ENCODE data around the gene SNX3. TPM values are rescaled to one million over a fixed set of nuclear protein-coding genes. Genes with fewer than 3 reads are reported as not detected.

Gene SNX3
- total RNA-seq, 1 experiment from 2014 or later: 110 TPM

DNA sequence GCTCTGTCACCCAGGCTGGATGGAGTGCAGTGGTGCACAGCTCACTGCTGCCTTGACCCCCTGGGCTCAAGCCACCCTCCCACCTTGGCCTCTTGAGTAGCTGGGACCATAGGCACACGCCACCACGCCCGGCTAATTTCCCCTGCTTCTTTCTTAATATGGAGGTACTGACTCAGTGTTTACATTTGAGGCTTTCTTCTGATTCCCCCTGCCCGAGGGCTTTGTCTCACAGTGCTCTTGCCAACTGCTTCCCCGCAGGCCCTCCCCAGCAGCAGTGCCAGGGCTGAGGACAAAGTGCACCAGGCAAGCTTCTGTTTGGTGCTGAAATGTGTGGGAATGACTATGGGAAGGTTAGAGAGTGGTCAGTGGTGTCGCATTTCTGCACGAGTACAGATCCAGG is 60.2 kb downstream of the SNX3 start:
- H3K4me3 ChIP-seq (ENCODE audit: low read length): no peak overlapping the region
- 0 out of 2 replicates have a peak overlapping the region, but pooled peaks have one; percentile 26 for H2AFZ ChIP-seq (ENCODE audit: low read length)
- intact Hi-C loops (cut with micrococcal nuclease): no loop called here
- peak overlapping the region; percentile 54 for H3K4me2 ChIP-seq (ENCODE audit: low read length)
- H4K20me1 ChIP-seq (ENCODE audit: low read length): no peaks in the 10 kb centered on the region
- H3K79me2 ChIP-seq (ENCODE audit: low read length): no peaks in the 10 kb centered on the region
- ChIA-PET POLR2A (ENCODE audit: unreplicated experiment) (no interaction called here), CTCF (no interaction called here)
- DNase-seq: peak; percentile 87
- H3K27ac ChIP-seq (ENCODE audit: low read length): peak overlapping the region; percentile 52
- TF ChIP-seq EZH2 (IDR thresholded peaks at IDR 0.05; ENCODE audit: low read length, unreplicated experiment): no peak
- no peak for TF ChIP-seq EZH2phosphoT487 (IDR thresholded peaks at IDR 0.05; ENCODE audit: borderline replicate concordance, low read length)
- TF ChIP-seq, protein P1, sequence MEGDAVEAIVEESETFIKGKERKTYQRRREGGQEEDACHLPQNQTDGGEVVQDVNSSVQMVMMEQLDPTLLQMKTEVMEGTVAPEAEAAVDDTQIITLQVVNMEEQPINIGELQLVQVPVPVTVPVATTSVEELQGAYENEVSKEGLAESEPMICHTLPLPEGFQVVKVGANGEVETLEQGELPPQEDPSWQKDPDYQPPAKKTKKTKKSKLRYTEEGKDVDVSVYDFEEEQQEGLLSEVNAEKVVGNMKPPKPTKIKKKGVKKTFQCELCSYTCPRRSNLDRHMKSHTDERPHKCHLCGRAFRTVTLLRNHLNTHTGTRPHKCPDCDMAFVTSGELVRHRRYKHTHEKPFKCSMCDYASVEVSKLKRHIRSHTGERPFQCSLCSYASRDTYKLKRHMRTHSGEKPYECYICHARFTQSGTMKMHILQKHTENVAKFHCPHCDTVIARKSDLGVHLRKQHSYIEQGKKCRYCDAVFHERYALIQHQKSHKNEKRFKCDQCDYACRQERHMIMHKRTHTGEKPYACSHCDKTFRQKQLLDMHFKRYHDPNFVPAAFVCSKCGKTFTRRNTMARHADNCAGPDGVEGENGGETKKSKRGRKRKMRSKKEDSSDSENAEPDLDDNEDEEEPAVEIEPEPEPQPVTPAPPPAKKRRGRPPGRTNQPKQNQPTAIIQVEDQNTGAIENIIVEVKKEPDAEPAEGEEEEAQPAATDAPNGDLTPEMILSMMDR (conservative IDR thresholded peaks at IDR 0.05; ENCODE audit: low read depth, low read length): no peak
- peak; percentile 96 for ATAC-seq
- H3K27me3 ChIP-seq (ENCODE audit: low read length): no peaks in the 10 kb centered on the region
- no peak overlapping the region for H3K9ac ChIP-seq (ENCODE audit: low read length)
- H3K36me3 ChIP-seq (ENCODE audit: low read depth, low read length): no peaks in the 10 kb centered on the region
- no peaks in the 10 kb centered on the region for H3K9me2 ChIP-seq (replicated peaks; ENCODE audit: low read length)
- peaks cover 10% of the 10 kb centered on the region for H3K4me1 ChIP-seq (ENCODE audit: insufficient read depth, low read length)
- no peaks in the 10 kb centered on the region for H3K9me3 ChIP-seq (ENCODE audit: low read length)
- H3F3A ChIP-seq (ENCODE audit: low read length, unreplicated experiment): no peaks in the 10 kb centered on the region
- BruUV-seq (replicated peaks): no TSS peak

DNA sequence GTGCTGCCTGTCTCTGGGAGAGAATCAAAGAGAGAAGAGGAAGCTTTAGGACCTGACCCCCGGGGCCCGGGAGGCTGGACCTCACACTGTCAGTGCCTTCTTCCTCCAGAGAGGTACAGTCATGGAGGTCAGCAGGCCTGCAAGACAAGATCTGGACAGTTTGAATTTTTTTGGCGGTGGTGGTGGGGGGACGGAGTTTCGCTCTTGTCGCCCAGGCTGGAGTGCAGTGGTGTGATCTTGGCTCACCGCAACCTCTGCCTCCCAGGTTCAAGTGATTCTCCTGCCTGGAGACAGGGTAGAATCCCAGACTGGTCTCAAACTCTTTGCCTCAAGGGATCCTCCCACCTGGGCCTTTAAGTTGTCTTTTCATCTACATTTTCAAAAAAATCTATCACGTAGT is 60.7 kb downstream of the SNX3 start:
- CTCF ChIA-PET: no interaction called here
- no peaks in the 10 kb centered on the region for H4K20me1 ChIP-seq (ENCODE audit: low read length)

DNA sequence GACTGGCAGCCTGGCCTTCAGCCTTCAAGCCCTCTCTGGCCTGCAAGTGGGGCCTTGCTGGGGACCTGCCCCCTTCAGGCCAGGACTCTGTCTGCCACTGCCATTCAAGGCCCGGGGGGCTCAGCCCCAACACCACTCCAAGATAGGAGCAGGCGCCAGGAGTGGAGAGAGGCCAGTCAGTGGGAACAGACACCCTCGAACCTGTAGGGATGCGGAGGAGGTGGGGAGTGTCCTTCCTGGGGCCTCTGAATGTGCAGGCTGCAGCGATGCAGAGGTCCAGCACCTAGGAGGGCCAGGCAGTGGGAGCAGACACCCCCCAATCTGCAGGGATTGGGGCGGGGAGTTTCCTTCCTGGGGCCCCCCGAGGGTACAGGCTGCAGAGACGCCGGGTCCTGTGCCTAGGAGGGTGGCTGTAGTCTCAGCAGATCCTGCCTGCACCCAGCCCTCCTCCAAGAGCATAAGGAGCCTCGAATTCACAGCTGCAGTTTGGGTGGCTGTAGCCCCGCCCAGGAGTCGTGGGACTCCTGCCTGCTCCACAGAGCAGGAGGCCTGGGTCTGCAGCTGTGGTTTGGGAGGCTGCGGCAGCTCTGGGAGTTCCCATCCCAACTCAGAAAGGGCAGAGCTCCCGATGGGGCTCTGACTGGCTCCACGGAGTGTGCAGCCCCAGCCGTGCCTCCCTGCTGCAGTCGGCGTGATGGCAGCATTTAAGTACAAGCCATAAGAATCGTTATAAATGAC is 61.9 kb downstream of the SNX3 start:
- no peak overlapping the region for H3K4me3 ChIP-seq (ENCODE audit: low read length)
- no peaks in the 10 kb centered on the region for H4K20me1 ChIP-seq (ENCODE audit: low read length)
- H3K9me3 ChIP-seq (ENCODE audit: low read length): no peaks in the 10 kb centered on the region
- BruUV-seq (replicated peaks): no TSS peak
- intact Hi-C loops (cut with micrococcal nuclease): no loop called here
- peaks cover 10% of the 10 kb centered on the region for H3K4me1 ChIP-seq (ENCODE audit: insufficient read depth, low read length)
- no peak overlapping the region for H3K9ac ChIP-seq (ENCODE audit: low read length)
- no peaks in the 10 kb centered on the region for H3K36me3 ChIP-seq (ENCODE audit: low read depth, low read length)
- H3K9me2 ChIP-seq (replicated peaks; ENCODE audit: low read length): no peaks in the 10 kb centered on the region
- ChIA-PET CTCF (no interaction called here), POLR2A (ENCODE audit: unreplicated experiment) (no interaction called here)
- H3K4me2 ChIP-seq (ENCODE audit: low read length): no peak overlapping the region
- no peaks in the 10 kb centered on the region for H3K79me2 ChIP-seq (ENCODE audit: low read length)
- H3K27ac ChIP-seq (ENCODE audit: low read length): no peak overlapping the region
- H3K27me3 ChIP-seq (ENCODE audit: low read length): no peaks in the 10 kb centered on the region
- no peak overlapping the region for H2AFZ ChIP-seq (ENCODE audit: low read length)
- no peak for DNase-seq
- no peaks in the 10 kb centered on the region for H3F3A ChIP-seq (ENCODE audit: low read length, unreplicated experiment)
- ATAC-seq: no peak
- TF ChIP-seq, protein P1 (conservative IDR thresholded peaks at IDR 0.05; ENCODE audit: low read depth, low read length): no peak
- TF ChIP-seq EZH2phosphoT487 (IDR thresholded peaks at IDR 0.05; ENCODE audit: borderline replicate concordance, low read length) (no peak), EZH2 (IDR thresholded peaks at IDR 0.05; ENCODE audit: low read length, unreplicated experiment) (no peak)

More for the DNA sequence above, 60.7 kb downstream of the SNX3 start:
- no peaks in the 10 kb centered on the region for H3K79me2 ChIP-seq (ENCODE audit: low read length)
- no peak overlapping the region for H3K9ac ChIP-seq (ENCODE audit: low read length)
- no peak overlapping the region for H3K27ac ChIP-seq (ENCODE audit: low read length)
- no peak for TF ChIP-seq EZH2 (IDR thresholded peaks at IDR 0.05; ENCODE audit: low read length, unreplicated experiment)
- ATAC-seq: no peak
- POLR2A ChIA-PET (ENCODE audit: unreplicated experiment): no interaction called here
- no peak overlapping the region for H2AFZ ChIP-seq (ENCODE audit: low read length)
- no peak for DNase-seq
- H3K4me3 ChIP-seq (ENCODE audit: low read length): no peak overlapping the region
- no peaks in the 10 kb centered on the region for H3F3A ChIP-seq (ENCODE audit: low read length, unreplicated experiment)
- peaks cover 10% of the 10 kb centered on the region for H3K4me1 ChIP-seq (ENCODE audit: insufficient read depth, low read length)
- intact Hi-C loops (cut with micrococcal nuclease): no loop called here
- no peaks in the 10 kb centered on the region for H3K27me3 ChIP-seq (ENCODE audit: low read length)
- peak overlapping the region; percentile 54; the same call in 1 of the 2 replicates for H3K4me2 ChIP-seq (ENCODE audit: low read length)
- H3K9me2 ChIP-seq (replicated peaks; ENCODE audit: low read length): no peaks in the 10 kb centered on the region
- no TSS peak for BruUV-seq (replicated peaks)
- H3K36me3 ChIP-seq (ENCODE audit: low read depth, low read length): no peaks in the 10 kb centered on the region
- no peaks in the 10 kb centered on the region for H3K9me3 ChIP-seq (ENCODE audit: low read length)
